PC-9 (cell line): ENCODE data around the gene KRTAP20-2. TPM values are rescaled to one million over a fixed set of nuclear protein-coding genes. Genes with fewer than 3 reads are reported as not detected.

Experiments
- BruUV-seq: library from RNA; stranded (reverse); fragments of 400-500 nt; replicated peaks from 2 replicates; lab custom pipeline; 2021; lab: Mats Ljungman, UMichigan
- CTCF ChIA-PET: fragments of 300-600 bp; sonication (Branson Sonifier 250); formaldehyde crosslinking; loops from one replicate; lab custom pipeline; 2022; ENCODE audit warnings: antibody characterized with exemption; lab: Charles Lee
- POLR2A ChIA-PET: fragments of 300-600 bp; sonication (Branson Sonifier 250); formaldehyde crosslinking; loops from one replicate; lab custom pipeline; 2022; ENCODE audit warnings: antibody characterized with exemption; ENCODE audit not compliant: unreplicated experiment; lab: Charles Lee
- DNase-seq, 2 experiments: peaks; one replicate each; pipeline versions ENCODE4 v3.0.0 to v3.0.0-alpha.2; 2015 to 2022; ENCODE audit warnings: mixed read lengths in 1 of 2
- H2AFZ ChIP-seq: fragments of 200-600 bp; sonication (generic); 2 replicates; pipeline ENCODE4 v1.8.1; 2017; ENCODE audit warnings: antibody characterized with exemption
- H3F3A ChIP-seq: fragments of 200-600 bp; sonication (generic); 2 replicates; pipeline ENCODE4 v1.8.1; 2017; ENCODE audit warnings: antibody characterized with exemption, mild to moderate bottlenecking, low read depth; ENCODE audit not compliant: insufficient read depth
- H3K27ac ChIP-seq: fragments of 200-600 bp; sonication (generic); 2 replicates; pipeline ENCODE4 v1.6.1; 2016; ENCODE audit warnings: mixed run types
- H3K27me3 ChIP-seq: fragments of 200-600 bp; sonication (generic); 2 replicates; pipeline ENCODE4 v1.6.1; 2016; ENCODE audit warnings: low read depth, mixed run types; ENCODE audit not compliant: insufficient read depth
- H3K36me3 ChIP-seq: fragments of 200-600 bp; sonication (generic); 2 replicates; pipeline ENCODE4 v1.6.1; 2016; ENCODE audit warnings: low read depth, mixed run types
- H3K4me1 ChIP-seq: fragments of 200-600 bp; sonication (generic); replicated peaks from 2 replicates; pipeline ENCODE4 v1.6.1; 2016; ENCODE audit warnings: mixed run types; ENCODE audit not compliant: insufficient read depth
- H3K4me2 ChIP-seq: fragments of 200-600 bp; sonication (generic); 2 replicates; pipeline ENCODE4 v1.6.1; 2017; ENCODE audit warnings: mixed run types
- H3K4me3 ChIP-seq: fragments of 200-600 bp; sonication (generic); 2 replicates; pipeline ENCODE4 v1.6.1; 2016; ENCODE audit warnings: mixed run types
- H3K79me2 ChIP-seq: fragments of 200-600 bp; sonication (generic); 2 replicates; pipeline ENCODE4 v1.6.1; 2017; ENCODE audit warnings: low read depth, mixed run types
- H3K9me2 ChIP-seq: fragments of 200-600 bp; sonication (generic); 2 replicates; pipeline ENCODE4 v1.8.1; 2017; ENCODE audit warnings: mild to moderate bottlenecking; ENCODE audit not compliant: insufficient read depth
- H3K9me3 ChIP-seq: fragments of 200-600 bp; sonication (generic); 2 replicates; pipeline ENCODE4 v1.8.1; 2016; ENCODE audit warnings: low read depth; ENCODE audit not compliant: insufficient read depth
- H4K20me1 ChIP-seq: fragments of 200-600 bp; sonication (generic); 2 replicates; pipeline ENCODE4 v1.8.1; 2017; ENCODE audit not compliant: insufficient read depth
- CTCF ChIP-seq: fragments of 200-600 bp; sonication (generic); conservative IDR thresholded peaks from 2 replicates; pipeline ENCODE4 v1.6.1; 2017; ENCODE audit warnings: mixed run types, antibody characterized with exemption, mild to moderate bottlenecking, moderate library complexity
- EZH2 ChIP-seq: fragments of 200-600 bp; sonication (generic); IDR thresholded peaks from 2 replicates; pipeline ENCODE4 v1.8.0; 2017; ENCODE audit warnings: antibody characterized with exemption, low read depth
- intact Hi-C: fragments of 100-400 bp; cut with micrococcal nuclease; formaldehyde crosslinking; loops from one replicate; pipeline ENCODE4 v1.10.0; 2022; ENCODE audit not compliant: unreplicated experiment
- total RNA-seq: library from RNA; stranded (reverse); gene quantifications from 2 replicates; pipeline ENCODE4 v1.2.3, GENCODE V29; 2021

Gene KRTAP20-2
- total RNA-seq, 1 experiment from 2014 or later: not detected

- ChIA-PET POLR2A (no interaction called here), CTCF (no interaction called here)
- H3K27me3 ChIP-seq: no peaks in the 10 kb centered on the region
- intact Hi-C loops: no loop called here
- no peak for TF ChIP-seq EZH2
- TF ChIP-seq CTCF: no peak
- H3K9me3 ChIP-seq: no peaks in the 10 kb centered on the region
- H3K4me2 ChIP-seq: no peak overlapping the region
- H2AFZ ChIP-seq: no peak overlapping the region
- no peaks in the 10 kb centered on the region for H3K9me2 ChIP-seq
- H3K36me3 ChIP-seq: no peaks in the 10 kb centered on the region
- no peaks in the 10 kb centered on the region for H3K79me2 ChIP-seq
- H4K20me1 ChIP-seq: no peaks in the 10 kb centered on the region
- H3K27ac ChIP-seq: no peak overlapping the region
- no peaks in the 10 kb centered on the region for H3K4me1 ChIP-seq
- no peak overlapping the region for H3K4me3 ChIP-seq
- no peak for DNase-seq
- no peaks in the 10 kb centered on the region for H3F3A ChIP-seq
- BruUV-seq: no TSS peak
Measured at GRCh38 chr21:30629200-30629599, 5.8 kb upstream of the KRTAP20-2 start.

- no peaks in the 10 kb centered on the region for H3K79me2 ChIP-seq
- BruUV-seq: no TSS peak
- no peaks in the 10 kb centered on the region for H3K4me1 ChIP-seq
- H3K9me3 ChIP-seq: no peaks in the 10 kb centered on the region
- H3K4me3 ChIP-seq: no peak overlapping the region
- H2AFZ ChIP-seq: no peak overlapping the region
- ChIA-PET CTCF (no interaction called here), POLR2A (no interaction called here)
- intact Hi-C loops: no loop called here
- no peaks in the 10 kb centered on the region for H3K9me2 ChIP-seq
- H3F3A ChIP-seq: no peaks in the 10 kb centered on the region
- no peaks in the 10 kb centered on the region for H3K36me3 ChIP-seq
- DNase-seq: no peak
- no peak overlapping the region for H3K27ac ChIP-seq
- H4K20me1 ChIP-seq: no peaks in the 10 kb centered on the region
- no peak overlapping the region for H3K4me2 ChIP-seq
- no peaks in the 10 kb centered on the region for H3K27me3 ChIP-seq
- TF ChIP-seq CTCF: no peak
- TF ChIP-seq EZH2: no peak
Measured at GRCh38 chr21:30638686-30639085, 3.7 kb downstream of the KRTAP20-2 start.

GRCh38 chr21:30642564-30642963, 7.6 kb downstream of the KRTAP20-2 start, which contains the start of gene KRTAP20-3:
Gene KRTAP20-3 (plus strand): TSS chr21:30642864.
- CTCF ChIA-PET: no interaction called here
- H3K4me2 ChIP-seq: no peak within 1 kb of the TSS

More at GRCh38 chr21:30642564-30642963, 7.6 kb downstream of the KRTAP20-2 start, which contains the start of gene KRTAP20-3:
- no peaks in the 10 kb centered on the region for H3K79me2 ChIP-seq
- POLR2A ChIA-PET: no interaction called here
- no peak within 1 kb of the TSS for H3K4me3 ChIP-seq
- DNase-seq: no peak
- TF ChIP-seq CTCF: no peak
- TF ChIP-seq EZH2: no peak
- no peaks in the 10 kb centered on the region for H3K4me1 ChIP-seq
- H4K20me1 ChIP-seq: no peaks in the 10 kb centered on the region
- H3F3A ChIP-seq: no peaks in the 10 kb centered on the region
- no peaks in the 10 kb centered on the region for H3K9me2 ChIP-seq
- BruUV-seq: no TSS peak
- no peaks in the 10 kb centered on the region for H3K27me3 ChIP-seq
- no peaks in the 10 kb centered on the region for H3K36me3 ChIP-seq
- no peaks in the 10 kb centered on the region for H3K9me3 ChIP-seq
- intact Hi-C loops: no loop called here
- no peak within 1 kb of the TSS for H3K27ac ChIP-seq
- no peak within 1 kb of the TSS for H2AFZ ChIP-seq
